Superior temporal gyrus (tissue), 1 donor: ENCODE results near the gene PLAC8L1.

Experiments
- DNase-seq: peaks from one replicate; pipeline ENCODE4 v3.0.0-alpha.2; 2016; ENCODE audit errors: extremely low spot score

PLAC8L1 gene

GRCh38 chr5:146042628-146043279, 62.6 kb downstream of the PLAC8L1 start:
- no peak for DNase-seq

GRCh38 chr5:146041180-146041789, 64.1 kb downstream of the PLAC8L1 start:
- no peak for DNase-seq

- no peak for DNase-seq
Measured at GRCh38 chr5:146040527-146040926, 64.8 kb downstream of the PLAC8L1 start.

GRCh38 chr5:146039420-146039819, 66.0 kb downstream of the PLAC8L1 start:
- no peak for DNase-seq

GRCh38 chr5:146034605-146035004, 70.8 kb downstream of the PLAC8L1 start:
- DNase-seq: no peak
